ENCODE measurements around the gene MFF.

DNA sequence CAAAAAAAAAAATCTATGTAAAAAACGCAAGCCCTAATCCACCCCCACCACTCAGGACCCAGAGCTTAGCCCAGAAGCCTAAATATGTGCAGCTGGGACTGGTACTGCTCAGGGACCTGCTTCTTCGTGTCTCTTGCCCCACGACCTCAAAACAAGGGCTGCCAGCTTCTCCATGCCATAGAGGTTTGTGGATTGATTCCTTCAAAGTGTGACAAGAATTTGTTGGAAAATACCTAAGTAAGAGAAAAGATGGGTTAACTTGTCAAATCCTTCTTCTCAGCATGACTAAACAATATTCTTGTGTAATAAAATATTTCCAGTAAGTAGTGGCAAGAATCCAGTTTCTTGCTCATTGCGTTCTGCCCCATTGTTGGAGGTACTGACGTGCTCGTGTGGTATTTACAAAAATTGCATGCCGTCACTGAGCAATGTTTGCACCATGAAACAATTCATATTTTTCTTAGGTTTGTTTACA lies 63.5 kb downstream of the MFF start:
- no peak for TF ChIP-seq POLR2A (IDR thresholded peaks at IDR 0.05; ENCODE audit: borderline replicate concordance, extremely low read depth, insufficient read depth, insufficient read length)
- TF ChIP-seq, protein P1, sequence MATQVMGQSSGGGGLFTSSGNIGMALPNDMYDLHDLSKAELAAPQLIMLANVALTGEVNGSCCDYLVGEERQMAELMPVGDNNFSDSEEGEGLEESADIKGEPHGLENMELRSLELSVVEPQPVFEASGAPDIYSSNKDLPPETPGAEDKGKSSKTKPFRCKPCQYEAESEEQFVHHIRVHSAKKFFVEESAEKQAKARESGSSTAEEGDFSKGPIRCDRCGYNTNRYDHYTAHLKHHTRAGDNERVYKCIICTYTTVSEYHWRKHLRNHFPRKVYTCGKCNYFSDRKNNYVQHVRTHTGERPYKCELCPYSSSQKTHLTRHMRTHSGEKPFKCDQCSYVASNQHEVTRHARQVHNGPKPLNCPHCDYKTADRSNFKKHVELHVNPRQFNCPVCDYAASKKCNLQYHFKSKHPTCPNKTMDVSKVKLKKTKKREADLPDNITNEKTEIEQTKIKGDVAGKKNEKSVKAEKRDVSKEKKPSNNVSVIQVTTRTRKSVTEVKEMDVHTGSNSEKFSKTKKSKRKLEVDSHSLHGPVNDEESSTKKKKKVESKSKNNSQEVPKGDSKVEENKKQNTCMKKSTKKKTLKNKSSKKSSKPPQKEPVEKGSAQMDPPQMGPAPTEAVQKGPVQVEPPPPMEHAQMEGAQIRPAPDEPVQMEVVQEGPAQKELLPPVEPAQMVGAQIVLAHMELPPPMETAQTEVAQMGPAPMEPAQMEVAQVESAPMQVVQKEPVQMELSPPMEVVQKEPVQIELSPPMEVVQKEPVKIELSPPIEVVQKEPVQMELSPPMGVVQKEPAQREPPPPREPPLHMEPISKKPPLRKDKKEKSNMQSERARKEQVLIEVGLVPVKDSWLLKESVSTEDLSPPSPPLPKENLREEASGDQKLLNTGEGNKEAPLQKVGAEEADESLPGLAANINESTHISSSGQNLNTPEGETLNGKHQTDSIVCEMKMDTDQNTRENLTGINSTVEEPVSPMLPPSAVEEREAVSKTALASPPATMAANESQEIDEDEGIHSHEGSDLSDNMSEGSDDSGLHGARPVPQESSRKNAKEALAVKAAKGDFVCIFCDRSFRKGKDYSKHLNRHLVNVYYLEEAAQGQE (IDR thresholded peaks at IDR 0.05; ENCODE audit: low read depth), result no peak
- no peak for TF ChIP-seq EZH2 (IDR thresholded peaks at IDR 0.05)
- TF ChIP-seq, protein P2, sequence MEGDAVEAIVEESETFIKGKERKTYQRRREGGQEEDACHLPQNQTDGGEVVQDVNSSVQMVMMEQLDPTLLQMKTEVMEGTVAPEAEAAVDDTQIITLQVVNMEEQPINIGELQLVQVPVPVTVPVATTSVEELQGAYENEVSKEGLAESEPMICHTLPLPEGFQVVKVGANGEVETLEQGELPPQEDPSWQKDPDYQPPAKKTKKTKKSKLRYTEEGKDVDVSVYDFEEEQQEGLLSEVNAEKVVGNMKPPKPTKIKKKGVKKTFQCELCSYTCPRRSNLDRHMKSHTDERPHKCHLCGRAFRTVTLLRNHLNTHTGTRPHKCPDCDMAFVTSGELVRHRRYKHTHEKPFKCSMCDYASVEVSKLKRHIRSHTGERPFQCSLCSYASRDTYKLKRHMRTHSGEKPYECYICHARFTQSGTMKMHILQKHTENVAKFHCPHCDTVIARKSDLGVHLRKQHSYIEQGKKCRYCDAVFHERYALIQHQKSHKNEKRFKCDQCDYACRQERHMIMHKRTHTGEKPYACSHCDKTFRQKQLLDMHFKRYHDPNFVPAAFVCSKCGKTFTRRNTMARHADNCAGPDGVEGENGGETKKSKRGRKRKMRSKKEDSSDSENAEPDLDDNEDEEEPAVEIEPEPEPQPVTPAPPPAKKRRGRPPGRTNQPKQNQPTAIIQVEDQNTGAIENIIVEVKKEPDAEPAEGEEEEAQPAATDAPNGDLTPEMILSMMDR (IDR thresholded peaks at IDR 0.05 in 2 of 3, conservative IDR thresholded peaks at IDR 0.05 in 1 of 3; ENCODE audit: borderline replicate concordance in 1 of 3, insufficient read depth in 1 of 3, low read depth in 2 of 3, low read length in 2 of 3), result no peak
- no peak for TF ChIP-seq POLR2AphosphoS5 (IDR thresholded peaks at IDR 0.05; ENCODE audit: low read depth, low read length)
- no peak for TF ChIP-seq TCF7L2 (IDR thresholded peaks at IDR 0.05; ENCODE audit: borderline replicate concordance, extremely low read depth, insufficient read depth, insufficient read length)
- TF ChIP-seq ZFX (IDR thresholded peaks at IDR 0.05), result no peak
- TF ChIP-seq, protein P3, sequence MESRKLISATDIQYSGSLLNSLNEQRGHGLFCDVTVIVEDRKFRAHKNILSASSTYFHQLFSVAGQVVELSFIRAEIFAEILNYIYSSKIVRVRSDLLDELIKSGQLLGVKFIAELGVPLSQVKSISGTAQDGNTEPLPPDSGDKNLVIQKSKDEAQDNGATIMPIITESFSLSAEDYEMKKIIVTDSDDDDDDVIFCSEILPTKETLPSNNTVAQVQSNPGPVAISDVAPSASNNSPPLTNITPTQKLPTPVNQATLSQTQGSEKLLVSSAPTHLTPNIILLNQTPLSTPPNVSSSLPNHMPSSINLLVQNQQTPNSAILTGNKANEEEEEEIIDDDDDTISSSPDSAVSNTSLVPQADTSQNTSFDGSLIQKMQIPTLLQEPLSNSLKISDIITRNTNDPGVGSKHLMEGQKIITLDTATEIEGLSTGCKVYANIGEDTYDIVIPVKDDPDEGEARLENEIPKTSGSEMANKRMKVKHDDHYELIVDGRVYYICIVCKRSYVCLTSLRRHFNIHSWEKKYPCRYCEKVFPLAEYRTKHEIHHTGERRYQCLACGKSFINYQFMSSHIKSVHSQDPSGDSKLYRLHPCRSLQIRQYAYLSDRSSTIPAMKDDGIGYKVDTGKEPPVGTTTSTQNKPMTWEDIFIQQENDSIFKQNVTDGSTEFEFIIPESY (IDR thresholded peaks at IDR 0.05; ENCODE audit: extremely low read depth, insufficient replicate concordance, low read length), result no peak

Data from HCT116 (cell line).